ENCODE measurements around the gene CAPN13. TPM values are rescaled to one million over a fixed set of nuclear protein-coding genes. Genes with fewer than 3 reads are reported as not detected.

The CAPN13 gene
- total and polyA plus RNA-seq, 4 donors: 0.13 to 0.42 TPM; not detected in 2

- Histone ChIP-seq H3K9ac (ENCODE audit: low read depth in 1 of 2, low read length in 2 of 2) (no peak overlapping the region), H3K36me3 (ENCODE audit: control insufficient read depth in 4 of 4, insufficient read depth in 3 of 4, low read depth in 1 of 4, low read length in 3 of 4) (no peaks in the 10 kb centered on the region)
- DNase-seq (ENCODE audit: low spot score): no peak
Measured at GRCh38 chr2:30768036-30768686, 39.1 kb downstream of the CAPN13 start.

GRCh38 chr2:30766666-30767065 is 40.6 kb downstream of the CAPN13 start:
- Histone ChIP-seq H3K27ac (ENCODE audit: low read depth in 1 of 2, low read length in 2 of 2) (no peak overlapping the region), H3K9me3 (ENCODE audit: control insufficient read depth in 4 of 4, low read length in 3 of 4) (no peaks in the 10 kb centered on the region), H3K9ac (ENCODE audit: low read depth in 1 of 2, low read length in 2 of 2) (no peak overlapping the region), H3K27me3 (ENCODE audit: control insufficient read depth in 4 of 4, insufficient read depth in 4 of 4, low read length in 3 of 4) (no peaks in the 10 kb centered on the region), H3K4me3 (ENCODE audit: low read depth in 1 of 3, low read length in 3 of 3) (no peak overlapping the region), H3K4me1 (ENCODE audit: control insufficient read depth in 4 of 4, insufficient read depth in 4 of 4, low read length in 3 of 4) (no peaks in the 10 kb centered on the region), H3K36me3 (ENCODE audit: control insufficient read depth in 4 of 4, insufficient read depth in 3 of 4, low read depth in 1 of 4, low read length in 3 of 4) (no peaks in the 10 kb centered on the region)
- 83% methylated on average over 3 of the region's 3 CpGs for WGBS
- no peak for DNase-seq (ENCODE audit: low spot score)
- TF ChIP-seq TAF1 (conservative IDR thresholded peaks at IDR 0.05) (no peak), SP1 (IDR thresholded peaks at IDR 0.05) (no peak), REST (IDR thresholded peaks at IDR 0.05) (no peak), CTCF (IDR thresholded peaks at IDR 0.05; ENCODE audit: low read depth, low read length, missing input control) (no peak), RXRA (IDR thresholded peaks at IDR 0.05) (no peak), FOXA1 (IDR thresholded peaks at IDR 0.05) (no peak), GABPA (IDR thresholded peaks at IDR 0.05 in 1 of 2, conservative IDR thresholded peaks at IDR 0.05 in 1 of 2) (no peak), MAX (IDR thresholded peaks at IDR 0.05) (no peak), JUND (IDR thresholded peaks at IDR 0.05) (no peak), ZBTB33 (IDR thresholded peaks at IDR 0.05) (no peak), EGR1 (IDR thresholded peaks at IDR 0.05; ENCODE audit: low read depth in 2 of 2) (no peak), RAD21 (IDR thresholded peaks at IDR 0.05) (no peak), NR2F2 (IDR thresholded peaks at IDR 0.05) (no peak), ATF3 (IDR thresholded peaks at IDR 0.05) (no peak)

More at GRCh38 chr2:30768036-30768686, 39.1 kb downstream of the CAPN13 start:
- no peaks in the 10 kb centered on the region for H3K27me3 ChIP-seq (ENCODE audit: control insufficient read depth in 4 of 4, insufficient read depth in 4 of 4, low read length in 3 of 4)
- no peaks in the 10 kb centered on the region for H3K9me3 ChIP-seq (ENCODE audit: control insufficient read depth in 4 of 4, low read length in 3 of 4)
- no peak overlapping the region for H3K4me3 ChIP-seq (ENCODE audit: low read depth in 1 of 3, low read length in 3 of 3)
- WGBS: 87% methylated on average over 8 of the region's 8 CpGs
- H3K27ac ChIP-seq (ENCODE audit: low read depth in 1 of 2, low read length in 2 of 2): no peak overlapping the region
- TF ChIP-seq JUND (IDR thresholded peaks at IDR 0.05): no peak
- no peak for TF ChIP-seq REST (IDR thresholded peaks at IDR 0.05)
- TF ChIP-seq GABPA (IDR thresholded peaks at IDR 0.05 in 1 of 2, conservative IDR thresholded peaks at IDR 0.05 in 1 of 2): no peak
- TF ChIP-seq HNF4A (conservative IDR thresholded peaks at IDR 0.05): no peak
- H3K4me1 ChIP-seq (ENCODE audit: control insufficient read depth in 4 of 4, insufficient read depth in 4 of 4, low read length in 3 of 4): no peaks in the 10 kb centered on the region
